DND-41 (cell line): ENCODE results near the gene ZFAND5.

Experiments
- CTCF ChIP-seq: IDR thresholded peaks from 2 replicates; pipeline ENCODE4 v1.5.1; 2012; ENCODE audit warnings: borderline replicate concordance, low read length, moderate library complexity, mild to moderate bottlenecking; ENCODE audit not compliant: poor library complexity, severe bottlenecking; ENCODE audit errors: extremely low read depth
- EZH2 ChIP-seq: IDR thresholded peaks from 3 replicates; pipeline ENCODE4 v1.6.1; 2012; ENCODE audit warnings: borderline replicate concordance, low read depth, mild to moderate bottlenecking, moderate library complexity, low read length, inconsistent platforms; ENCODE audit not compliant: severe bottlenecking

- TF ChIP-seq EZH2 (no peak), CTCF (no peak)
Measured at GRCh38 chr9:72383978-72384709, 19.1 kb upstream of the ZFAND5 start.
